ENCODE data around the gene CFTR. TPM values are rescaled to one million over a fixed set of nuclear protein-coding genes. Genes with fewer than 3 reads are reported as not detected.

CFTR gene
- total RNA-seq, 1 experiment from 2014 or later = not detected

DNA sequence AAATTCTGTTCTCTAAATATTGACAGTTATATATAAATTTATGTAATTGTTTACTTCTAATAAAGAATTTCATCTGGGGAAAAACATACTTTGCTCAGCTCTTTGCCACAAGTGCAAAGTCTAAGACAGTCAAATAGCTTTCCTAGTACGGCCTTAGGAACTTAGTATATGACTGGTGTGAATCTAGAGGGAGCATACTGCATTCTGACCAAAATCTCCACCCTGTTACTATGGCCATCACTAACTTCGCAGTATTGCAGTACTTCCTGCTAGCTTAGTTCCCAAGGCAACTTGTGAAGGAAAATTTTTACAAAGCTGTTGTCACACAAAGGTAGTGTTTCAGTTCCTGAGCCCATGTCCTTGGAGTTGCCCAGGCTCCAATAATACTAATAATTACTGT, 181.5 kb downstream of the CFTR start:
- H3K4me3 ChIP-seq (replicated peaks in 1 of 2; ENCODE audit: low read depth in 1 of 2, low read length in 2 of 2) = no peak overlapping the region
- no peaks in the 10 kb centered on the region for H4K20me1 ChIP-seq (ENCODE audit: insufficient read depth)
- no peak overlapping the region for H3K9ac ChIP-seq (ENCODE audit: low read length)
- no peak overlapping the region for H2AFZ ChIP-seq (ENCODE audit: low read depth, low read length, poor library complexity, severe bottlenecking)
- ChIA-PET POLR2A (no interaction called here), RAD21 (ENCODE audit: low non-redundant PET in 1 of 2, low total read pairs in 2 of 2, uncharacterized antibody in 2 of 2, unreplicated experiment in 2 of 2) (interaction anchor here in 1 of 2 experiments (0.6 kb wide), 1 partner anchor 1079 kb away, joined by 4 read pairs; no protein-coding TSS in a partner anchor), CTCF (interaction anchor here (0.6 to 1.3 kb wide), 3 partner anchors 11 to 639 kb away, joined by 3 read pairs; no protein-coding TSS in a partner anchor)
- H3K79me2 ChIP-seq (ENCODE audit: insufficient read depth, low read length) = no peaks in the 10 kb centered on the region
- H3K9me2 ChIP-seq (ENCODE audit: insufficient read depth) = no peaks in the 10 kb centered on the region
- BruUV-seq (replicated peaks) = no TSS peak
- TF ChIP-seq SIN3A (IDR thresholded peaks at IDR 0.05; ENCODE audit: low read depth) (no peak), TCF7L2 (IDR thresholded peaks at IDR 0.05; ENCODE audit: borderline replicate concordance, extremely low read depth, insufficient read depth, insufficient read length) (no peak), SRF (IDR thresholded peaks at IDR 0.05; ENCODE audit: low read depth) (no peak), EZH2phosphoT487 (IDR thresholded peaks at IDR 0.05; ENCODE audit: borderline replicate concordance) (no peak), ELF1 (IDR thresholded peaks at IDR 0.05; ENCODE audit: borderline replicate concordance, low read depth) (no peak), EGR1 (IDR thresholded peaks at IDR 0.05; ENCODE audit: low read depth) (no peak), EZH2 (IDR thresholded peaks at IDR 0.05) (no peak), JUND (IDR thresholded peaks at IDR 0.05) (no peak)
- TF ChIP-seq, protein P1, sequence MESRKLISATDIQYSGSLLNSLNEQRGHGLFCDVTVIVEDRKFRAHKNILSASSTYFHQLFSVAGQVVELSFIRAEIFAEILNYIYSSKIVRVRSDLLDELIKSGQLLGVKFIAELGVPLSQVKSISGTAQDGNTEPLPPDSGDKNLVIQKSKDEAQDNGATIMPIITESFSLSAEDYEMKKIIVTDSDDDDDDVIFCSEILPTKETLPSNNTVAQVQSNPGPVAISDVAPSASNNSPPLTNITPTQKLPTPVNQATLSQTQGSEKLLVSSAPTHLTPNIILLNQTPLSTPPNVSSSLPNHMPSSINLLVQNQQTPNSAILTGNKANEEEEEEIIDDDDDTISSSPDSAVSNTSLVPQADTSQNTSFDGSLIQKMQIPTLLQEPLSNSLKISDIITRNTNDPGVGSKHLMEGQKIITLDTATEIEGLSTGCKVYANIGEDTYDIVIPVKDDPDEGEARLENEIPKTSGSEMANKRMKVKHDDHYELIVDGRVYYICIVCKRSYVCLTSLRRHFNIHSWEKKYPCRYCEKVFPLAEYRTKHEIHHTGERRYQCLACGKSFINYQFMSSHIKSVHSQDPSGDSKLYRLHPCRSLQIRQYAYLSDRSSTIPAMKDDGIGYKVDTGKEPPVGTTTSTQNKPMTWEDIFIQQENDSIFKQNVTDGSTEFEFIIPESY (IDR thresholded peaks at IDR 0.05; ENCODE audit: extremely low read depth, insufficient replicate concordance, low read length) = no peak
- TF ChIP-seq, protein P2, sequence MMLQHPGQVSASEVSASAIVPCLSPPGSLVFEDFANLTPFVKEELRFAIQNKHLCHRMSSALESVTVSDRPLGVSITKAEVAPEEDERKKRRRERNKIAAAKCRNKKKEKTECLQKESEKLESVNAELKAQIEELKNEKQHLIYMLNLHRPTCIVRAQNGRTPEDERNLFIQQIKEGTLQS (IDR thresholded peaks at IDR 0.05) = no peak
- TF ChIP-seq, protein P3, sequence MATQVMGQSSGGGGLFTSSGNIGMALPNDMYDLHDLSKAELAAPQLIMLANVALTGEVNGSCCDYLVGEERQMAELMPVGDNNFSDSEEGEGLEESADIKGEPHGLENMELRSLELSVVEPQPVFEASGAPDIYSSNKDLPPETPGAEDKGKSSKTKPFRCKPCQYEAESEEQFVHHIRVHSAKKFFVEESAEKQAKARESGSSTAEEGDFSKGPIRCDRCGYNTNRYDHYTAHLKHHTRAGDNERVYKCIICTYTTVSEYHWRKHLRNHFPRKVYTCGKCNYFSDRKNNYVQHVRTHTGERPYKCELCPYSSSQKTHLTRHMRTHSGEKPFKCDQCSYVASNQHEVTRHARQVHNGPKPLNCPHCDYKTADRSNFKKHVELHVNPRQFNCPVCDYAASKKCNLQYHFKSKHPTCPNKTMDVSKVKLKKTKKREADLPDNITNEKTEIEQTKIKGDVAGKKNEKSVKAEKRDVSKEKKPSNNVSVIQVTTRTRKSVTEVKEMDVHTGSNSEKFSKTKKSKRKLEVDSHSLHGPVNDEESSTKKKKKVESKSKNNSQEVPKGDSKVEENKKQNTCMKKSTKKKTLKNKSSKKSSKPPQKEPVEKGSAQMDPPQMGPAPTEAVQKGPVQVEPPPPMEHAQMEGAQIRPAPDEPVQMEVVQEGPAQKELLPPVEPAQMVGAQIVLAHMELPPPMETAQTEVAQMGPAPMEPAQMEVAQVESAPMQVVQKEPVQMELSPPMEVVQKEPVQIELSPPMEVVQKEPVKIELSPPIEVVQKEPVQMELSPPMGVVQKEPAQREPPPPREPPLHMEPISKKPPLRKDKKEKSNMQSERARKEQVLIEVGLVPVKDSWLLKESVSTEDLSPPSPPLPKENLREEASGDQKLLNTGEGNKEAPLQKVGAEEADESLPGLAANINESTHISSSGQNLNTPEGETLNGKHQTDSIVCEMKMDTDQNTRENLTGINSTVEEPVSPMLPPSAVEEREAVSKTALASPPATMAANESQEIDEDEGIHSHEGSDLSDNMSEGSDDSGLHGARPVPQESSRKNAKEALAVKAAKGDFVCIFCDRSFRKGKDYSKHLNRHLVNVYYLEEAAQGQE (IDR thresholded peaks at IDR 0.05; ENCODE audit: low read depth) = no peak
- no peak for DNase-seq (ENCODE audit: low read depth, low spot score)
- intact Hi-C loops (cut with micrococcal nuclease) = no loop called here
- no peak for ATAC-seq
- no peaks in the 10 kb centered on the region for H3K36me3 ChIP-seq (ENCODE audit: control insufficient read depth in 1 of 2, insufficient read depth in 2 of 2, low read length in 2 of 2)
- H3K27ac ChIP-seq (ENCODE audit: low read depth, low read length) = no peak overlapping the region
- H3K27me3 ChIP-seq (ENCODE audit: insufficient read depth, low read length) = no peaks in the 10 kb centered on the region
- H3K4me2 ChIP-seq (ENCODE audit: low read length) = no peak overlapping the region
- H3K9me3 ChIP-seq (ENCODE audit: control insufficient read depth in 1 of 2, insufficient read depth in 1 of 2, low read depth in 1 of 2, low read length in 2 of 2) = no peaks in the 10 kb centered on the region
- peaks cover 0 to 6% of the 10 kb centered on the region in 2 experiments; a peak in 2 of 4 replicates for H3K4me1 ChIP-seq (ENCODE audit: control insufficient read depth in 1 of 2, insufficient read depth in 2 of 2, low read length in 2 of 2)
